K562 (cell line): ENCODE measurements around the gene NLK. TPM values are rescaled to one million over a fixed set of nuclear protein-coding genes. Genes with fewer than 3 reads are reported as not detected.
A peak's percentile ranks its signal among the peaks of the same experiment; 100 is the strongest.

ENCODE experiments used
- ARHGAP35 ChIP-seq: fragments of 450-650 bp; IDR thresholded peaks from 2 replicates; pipeline ENCODE4 v1.6.1; 2018; ENCODE audit not compliant: partially characterized antibody
- ATF1 ChIP-seq, 2 experiments: fragments of 450-650 bp in 1 of 2; IDR thresholded peaks; 2 replicates each; pipeline ENCODE4 v1.6.1; 2016; ENCODE audit warnings: missing compliant biosample characterization in 1 of 2, missing genetic modification characterization in 1 of 2
- CC2D1A ChIP-seq: fragments of 450-650 bp; IDR thresholded peaks from 2 replicates; pipeline ENCODE4 v1.6.1; 2017; ENCODE audit warnings: mild to moderate bottlenecking
- CREB1 ChIP-seq, 2 experiments: sonication (generic) in 1 of 2; formaldehyde crosslinking in 1 of 2; IDR thresholded peaks; 2 replicates each; pipeline versions ENCODE4 v1.6.1 to v1.8.0; 2012 to 2022; ENCODE audit warnings: inconsistent platforms in 1 of 2, mild to moderate bottlenecking in 1 of 2, missing genetic modification reagents in 1 of 2, moderate library complexity in 1 of 2
- ILF3 ChIP-seq: fragments of 450-650 bp; IDR thresholded peaks from 2 replicates; pipeline ENCODE4 v1.6.1; 2018; ENCODE audit warnings: antibody characterized with exemption, mild to moderate bottlenecking, moderate library complexity, borderline replicate concordance
- L3MBTL2 ChIP-seq: fragments of 450-650 bp; IDR thresholded peaks from 2 replicates; pipeline ENCODE4 v1.6.1; 2016; ENCODE audit warnings: mild to moderate bottlenecking, moderate library complexity
- RB1 ChIP-seq: fragments of 450-650 bp; IDR thresholded peaks from 2 replicates; pipeline ENCODE4 v1.6.1; 2017; ENCODE audit warnings: low read depth, mild to moderate bottlenecking
- SMARCC2 ChIP-seq: fragments of 450-650 bp; IDR thresholded peaks from 2 replicates; pipeline ENCODE4 v1.6.1; 2017; ENCODE audit warnings: antibody characterized with exemption, moderate library complexity, mild to moderate bottlenecking, low read depth
- SPI1 ChIP-seq: IDR thresholded peaks from 2 replicates; pipeline ENCODE4 v1.6.1; 2011; ENCODE audit warnings: low read depth, low read length, control low read depth, borderline replicate concordance
- TEAD2 ChIP-seq: fragments of 450-650 bp; IDR thresholded peaks from 2 replicates; pipeline ENCODE4 v1.6.1; 2016; ENCODE audit warnings: missing genetic modification characterization, control low read depth, missing compliant biosample characterization
- ZNF12 ChIP-seq: sonication (generic); formaldehyde crosslinking; IDR thresholded peaks from 2 replicates; pipeline ENCODE4 v1.4.0; 2020; ENCODE audit warnings: mild to moderate bottlenecking, missing genetic modification reagents
- ZNF224 ChIP-seq: sonication (generic); formaldehyde crosslinking; IDR thresholded peaks from 2 replicates; pipeline ENCODE4 v1.8.0; 2022; ENCODE audit warnings: mild to moderate bottlenecking, missing genetic modification reagents
- ZNF282 ChIP-seq: sonication (generic); formaldehyde crosslinking; IDR thresholded peaks from 2 replicates; pipeline ENCODE4 v1.8.1; 2023; ENCODE audit warnings: missing genetic modification reagents
- ZNF444 ChIP-seq: fragments of 250-450 bp; sonication (Bioruptor Pico); IDR thresholded peaks from 2 replicates; pipeline ENCODE4 v1.4.0; 2020; ENCODE audit warnings: mild to moderate bottlenecking, moderate library complexity
- ZNF695 ChIP-seq: fragments of 450-650 bp; formaldehyde crosslinking; IDR thresholded peaks from 2 replicates; pipeline ENCODE4 v1.4.0; 2020; ENCODE audit warnings: mild to moderate bottlenecking, moderate library complexity
- ZNF740 ChIP-seq, 3 experiments: fragments of 200-800 bp in 1 of 3; sonication (Bioruptor generic) in 1 of 3; sonication (generic) in 1 of 3; formaldehyde crosslinking in 1 of 3; IDR thresholded peaks; 2 replicates each; pipeline versions ENCODE4 v1.6.1 to v1.8.0; 2016 to 2022; ENCODE audit warnings: mild to moderate bottlenecking in 2 of 3, missing compliant biosample characterization in 2 of 3, missing genetic modification characterization in 2 of 3, missing genetic modification reagents in 1 of 3
- polyA plus RNA-seq, 8 experiments: library from polyadenylated mRNA; depleted of rRNA in 4 of 8; stranded (reverse) in 5 of 8; unstranded in 3 of 8; fragments of >200 nt; fragmentation: Nextera tagmentation in 2 of 8; fragmentation: Illumina TruSeq in 1 of 8; extraction: Ambion mirVana in 2 of 8; extraction: Trizol in 1 of 8; gene quantifications; 2 replicates each; pipeline versions ENCODE4 v1.2.1 to v1.2.3, GENCODE V29; 2011 to 2014; ENCODE audit warnings: inconsistent platforms in 1 of 8, missing spikeins in 1 of 8
- total RNA-seq, 7 experiments: library from RNA; depleted of rRNA in 6 of 7; stranded (reverse); fragments of >200 nt in 6 of 7; fragmentation: Illumina TruSeq in 2 of 7; extraction: Trizol in 2 of 7; gene quantifications; 2 replicates each; pipeline versions ENCODE4 v1.2.1 to v1.2.3, GENCODE V29; 2011 to 2021; ENCODE audit warnings: low replicate concordance in 1 of 7
- TF ChIP-seq, protein P1 (sequence below): fragments of 250-450 bp; sonication (Bioruptor Pico); IDR thresholded peaks from 2 replicates; pipeline ENCODE4 v1.4.0; 2020; ENCODE audit warnings: mild to moderate bottlenecking, moderate library complexity
- TF ChIP-seq, protein P2 (sequence below): sonication (generic); formaldehyde crosslinking; IDR thresholded peaks from 2 replicates; pipeline ENCODE4 v1.8.0; 2022; ENCODE audit warnings: mild to moderate bottlenecking, low read depth, missing genetic modification reagents
- TF ChIP-seq, protein P3 (sequence below): fragments of 450-650 bp; conservative IDR thresholded peaks from 2 replicates; pipeline ENCODE4 v1.6.1; 2016; ENCODE audit warnings: missing genetic modification characterization, low read depth, mild to moderate bottlenecking, control low read depth, missing compliant biosample characterization
- TF ChIP-seq, protein P4 (sequence below): fragments of 450-650 bp; formaldehyde crosslinking; conservative IDR thresholded peaks from 2 replicates; pipeline ENCODE4 v1.4.0; 2022; ENCODE audit warnings: mild to moderate bottlenecking, missing genetic modification characterization
- TF ChIP-seq, protein P5 (sequence below): sonication (generic); formaldehyde crosslinking; IDR thresholded peaks from 2 replicates; pipeline ENCODE4 v1.8.0; 2022; ENCODE audit warnings: mild to moderate bottlenecking, missing genetic modification reagents

Gene NLK
- total and polyA plus RNA-seq, 9 of the 15 experiments (the other 6 are each of a cell fraction or from before 2014, with no cell fraction given) = 10.9 to 59.6 (median 26.7) TPM

DNA sequence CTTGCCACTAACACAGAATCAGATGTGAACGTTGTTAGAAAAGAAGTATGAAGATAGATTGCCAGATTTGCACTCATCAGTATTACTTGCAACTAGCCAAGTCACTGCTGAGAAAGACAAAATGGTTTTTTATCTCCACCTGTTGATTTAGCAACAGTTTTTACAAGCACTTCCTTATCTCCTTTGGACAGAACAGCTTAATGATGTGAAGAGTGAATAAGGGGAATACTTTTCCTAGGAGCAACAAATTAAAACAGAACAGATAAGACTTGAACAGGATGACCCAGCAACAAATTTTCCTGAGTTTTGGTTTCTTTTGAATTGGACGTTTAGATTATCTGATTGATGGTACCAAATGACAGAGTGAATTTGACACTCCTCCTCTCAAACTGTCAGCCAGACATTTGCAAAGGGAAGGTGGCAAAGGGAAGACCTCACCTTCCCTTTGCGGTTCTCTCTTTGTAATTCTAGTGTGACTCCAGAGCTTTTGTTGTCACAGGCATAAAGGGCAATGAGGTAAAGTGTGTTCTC, 130.6 kb downstream of the NLK start (continued):
- TF ChIP-seq L3MBTL2 (no peak; the same call in none of the 2 replicates), SPI1 (0 out of 2 replicates have a peak, but pooled peaks have one; percentile 46), ZNF12 (CRISPR knock-in tag) (no peak), ZNF444 (CRISPR knock-in tag) (no peak), ZNF282 (no peak), ILF3 (no peak; the same call in 1 of the 2 replicates), ZNF740 (CRISPR knock-in tag; IDR thresholded peaks at IDR 0.05) (no peak), ZNF740 (tag; IDR thresholded peaks at IDR 0.05) (no peak), TEAD2 (tag) (no peak), ARHGAP35 (no peak), ATF1 (CRISPR knock-in tag; IDR thresholded peaks at IDR 0.05) (no peak), ATF1 (tag; IDR thresholded peaks at IDR 0.05) (peak; percentile 86), ZNF695 (no peak), RB1 (no peak), SMARCC2 (peak; percentile 98), CREB1 (IDR thresholded peaks at IDR 0.05) (peak; percentile 69; the same call in 1 of the 2 replicates), CREB1 (CRISPR knock-in tag; IDR thresholded peaks at IDR 0.05) (no peak), ZNF224 (no peak), CC2D1A (peak; percentile 93)
- TF ChIP-seq, protein P1, sequence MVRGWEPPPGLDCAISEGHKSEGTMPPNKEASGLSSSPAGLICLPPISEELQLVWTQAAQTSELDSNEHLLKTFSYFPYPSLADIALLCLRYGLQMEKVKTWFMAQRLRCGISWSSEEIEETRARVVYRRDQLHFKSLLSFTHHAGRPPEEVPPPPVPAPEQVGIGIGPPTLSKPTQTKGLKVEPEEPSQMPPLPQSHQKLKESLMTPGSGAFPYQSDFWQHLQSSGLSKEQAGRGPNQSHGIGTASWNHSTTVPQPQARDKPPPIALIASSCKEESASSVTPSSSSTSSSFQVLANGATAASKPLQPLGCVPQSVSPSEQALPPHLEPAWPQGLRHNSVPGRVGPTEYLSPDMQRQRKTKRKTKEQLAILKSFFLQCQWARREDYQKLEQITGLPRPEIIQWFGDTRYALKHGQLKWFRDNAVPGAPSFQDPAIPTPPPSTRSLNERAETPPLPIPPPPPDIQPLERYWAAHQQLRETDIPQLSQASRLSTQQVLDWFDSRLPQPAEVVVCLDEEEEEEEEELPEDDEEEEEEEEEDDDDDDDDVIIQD (CRISPR knock-in tag) = no peak
- TF ChIP-seq, protein P2, sequence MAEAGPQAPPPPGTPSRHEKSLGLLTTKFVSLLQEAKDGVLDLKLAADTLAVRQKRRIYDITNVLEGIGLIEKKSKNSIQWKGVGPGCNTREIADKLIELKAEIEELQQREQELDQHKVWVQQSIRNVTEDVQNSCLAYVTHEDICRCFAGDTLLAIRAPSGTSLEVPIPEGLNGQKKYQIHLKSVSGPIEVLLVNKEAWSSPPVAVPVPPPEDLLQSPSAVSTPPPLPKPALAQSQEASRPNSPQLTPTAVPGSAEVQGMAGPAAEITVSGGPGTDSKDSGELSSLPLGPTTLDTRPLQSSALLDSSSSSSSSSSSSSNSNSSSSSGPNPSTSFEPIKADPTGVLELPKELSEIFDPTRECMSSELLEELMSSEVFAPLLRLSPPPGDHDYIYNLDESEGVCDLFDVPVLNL = no peak
- TF ChIP-seq, protein P3, sequence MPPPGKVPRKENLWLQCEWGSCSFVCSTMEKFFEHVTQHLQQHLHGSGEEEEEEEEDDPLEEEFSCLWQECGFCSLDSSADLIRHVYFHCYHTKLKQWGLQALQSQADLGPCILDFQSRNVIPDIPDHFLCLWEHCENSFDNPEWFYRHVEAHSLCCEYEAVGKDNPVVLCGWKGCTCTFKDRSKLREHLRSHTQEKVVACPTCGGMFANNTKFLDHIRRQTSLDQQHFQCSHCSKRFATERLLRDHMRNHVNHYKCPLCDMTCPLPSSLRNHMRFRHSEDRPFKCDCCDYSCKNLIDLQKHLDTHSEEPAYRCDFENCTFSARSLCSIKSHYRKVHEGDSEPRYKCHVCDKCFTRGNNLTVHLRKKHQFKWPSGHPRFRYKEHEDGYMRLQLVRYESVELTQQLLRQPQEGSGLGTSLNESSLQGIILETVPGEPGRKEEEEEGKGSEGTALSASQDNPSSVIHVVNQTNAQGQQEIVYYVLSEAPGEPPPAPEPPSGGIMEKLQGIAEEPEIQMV (tag) = no peak; the same call in 1 of the 2 replicates
- TF ChIP-seq, protein P4, sequence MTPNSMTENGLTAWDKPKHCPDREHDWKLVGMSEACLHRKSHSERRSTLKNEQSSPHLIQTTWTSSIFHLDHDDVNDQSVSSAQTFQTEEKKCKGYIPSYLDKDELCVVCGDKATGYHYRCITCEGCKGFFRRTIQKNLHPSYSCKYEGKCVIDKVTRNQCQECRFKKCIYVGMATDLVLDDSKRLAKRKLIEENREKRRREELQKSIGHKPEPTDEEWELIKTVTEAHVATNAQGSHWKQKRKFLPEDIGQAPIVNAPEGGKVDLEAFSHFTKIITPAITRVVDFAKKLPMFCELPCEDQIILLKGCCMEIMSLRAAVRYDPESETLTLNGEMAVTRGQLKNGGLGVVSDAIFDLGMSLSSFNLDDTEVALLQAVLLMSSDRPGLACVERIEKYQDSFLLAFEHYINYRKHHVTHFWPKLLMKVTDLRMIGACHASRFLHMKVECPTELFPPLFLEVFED (CRISPR knock-in tag) = no peak
- TF ChIP-seq, protein P5, sequence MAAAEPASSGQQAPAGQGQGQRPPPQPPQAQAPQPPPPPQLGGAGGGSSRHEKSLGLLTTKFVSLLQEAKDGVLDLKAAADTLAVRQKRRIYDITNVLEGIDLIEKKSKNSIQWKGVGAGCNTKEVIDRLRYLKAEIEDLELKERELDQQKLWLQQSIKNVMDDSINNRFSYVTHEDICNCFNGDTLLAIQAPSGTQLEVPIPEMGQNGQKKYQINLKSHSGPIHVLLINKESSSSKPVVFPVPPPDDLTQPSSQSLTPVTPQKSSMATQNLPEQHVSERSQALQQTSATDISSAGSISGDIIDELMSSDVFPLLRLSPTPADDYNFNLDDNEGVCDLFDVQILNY = no peak
